Peyer's patch (tissue), 4 donors: ENCODE results near the gene UBXN11. TPM values are rescaled to one million over a fixed set of nuclear protein-coding genes. Genes with fewer than 3 reads are reported as not detected.

ENCODE experiments used
- DNase-seq, 3 donors: peaks; one replicate each; pipeline ENCODE4 v3.0.0-alpha.2; 2017 to 2019
- H3K27ac ChIP-seq, 4 donors: fragments of 200-600 bp; sonication (generic); one replicate each; pipeline ENCODE4 v1.5.1; 2016 to 2019
- H3K27me3 ChIP-seq, 2 donors: fragments of 200-600 bp; sonication (generic); one replicate each; pipeline ENCODE4 v1.5.1; 2019
- H3K36me3 ChIP-seq, 3 donors: fragments of 200-600 bp; sonication (generic); one replicate each; pipeline ENCODE4 v1.5.1; 2016 to 2019
- H3K4me1 ChIP-seq, 4 donors: fragments of 200-600 bp; sonication (generic); one replicate each; pipeline ENCODE4 v1.5.1; 2016 to 2019
- H3K4me3 ChIP-seq, 4 donors: fragments of 200-600 bp; sonication (generic); 1 replicate in 3 of 4; 2 replicates in 1 of 4; pipeline ENCODE4 v1.5.1; 2016 to 2019; ENCODE audit warnings: mild to moderate bottlenecking in 1 of 4
- H3K9me3 ChIP-seq, 4 donors: fragments of 200-600 bp; sonication (generic); one replicate each; pipeline ENCODE4 v1.5.1; 2016 to 2019; ENCODE audit warnings: mild to moderate bottlenecking in 1 of 4
- CTCF ChIP-seq, 6 experiments: fragments of 450-650 bp in 4 of 6; fragments of 200-600 bp in 2 of 6; sonication (generic) in 1 of 6; IDR thresholded peaks; one replicate each; pipeline ENCODE4 v1.5.1; 2017 to 2019; ENCODE audit warnings: antibody characterized with exemption in 6 of 6, mild to moderate bottlenecking in 3 of 6, moderate library complexity in 1 of 6
- POLR2A ChIP-seq, 2 donors: fragments of 450-650 bp; IDR thresholded peaks; one replicate each; pipeline ENCODE4 v1.5.1; 2017; ENCODE audit warnings: antibody characterized with exemption in 2 of 2, mild to moderate bottlenecking in 2 of 2, moderate library complexity in 2 of 2
- total RNA-seq, 4 donors: library from RNA; depleted of rRNA; stranded (reverse); fragments of >200 nt; gene quantifications; one replicate each; pipeline ENCODE4 v1.1.0, GENCODE V29; 2016

Gene UBXN11
- total RNA-seq, 4 donors from 2014 or later, result 3.9 to 68.5 (median 18.2) TPM

- Histone ChIP-seq H3K27me3 (no peaks in the 10 kb centered on the region), H3K4me3 (peak overlapping the region in 1 of 4 donors; percentile 6), H3K36me3 (peaks cover 0 to 8% (median 0%) of the 10 kb centered on the region in 3 donors), H3K4me1 (peaks cover 0 to 76% (median 67%) of the 10 kb centered on the region in 4 donors), H3K9me3 (no peaks in the 10 kb centered on the region), H3K27ac (peak overlapping the region; percentile 73 to 91 (median 85))
- peak; percentile 64 to 88 (median 82) for TF ChIP-seq CTCF (IDR thresholded peaks at IDR 0.05)
- TF ChIP-seq POLR2A (IDR thresholded peaks at IDR 0.05), result no peak
- peak; percentile 84 to 95 (median 92) for DNase-seq
Measured at GRCh38 chr1:26284597-26285347, 21.7 kb downstream of the UBXN11 start.

- no peak for DNase-seq
Measured at GRCh38 chr1:26283871-26284596, 22.4 kb downstream of the UBXN11 start.

GRCh38 chr1:26283279-26283853, 23.1 kb downstream of the UBXN11 start:
- H3K36me3 ChIP-seq, result peaks cover 0 to 8% (median 0%) of the 10 kb centered on the region in 3 donors
- peak overlapping the region; percentile 73 to 91 (median 85) for H3K27ac ChIP-seq

More at GRCh38 chr1:26283871-26284596, 22.4 kb downstream of the UBXN11 start:
- TF ChIP-seq POLR2A (IDR thresholded peaks at IDR 0.05) (no peak), CTCF (IDR thresholded peaks at IDR 0.05) (no peak)
- H3K36me3 ChIP-seq, result peaks cover 0 to 8% (median 0%) of the 10 kb centered on the region in 3 donors
- no peaks in the 10 kb centered on the region for H3K9me3 ChIP-seq
- H3K4me3 ChIP-seq, result peak overlapping the region in 1 of 4 donors; percentile 6
- peaks cover 2 to 73% (median 64%) of the 10 kb centered on the region in 4 donors for H3K4me1 ChIP-seq
- no peaks in the 10 kb centered on the region for H3K27me3 ChIP-seq
- peak overlapping the region; percentile 73 to 91 (median 85) for H3K27ac ChIP-seq

GRCh38 chr1:26282401-26282918, 24.0 kb downstream of the UBXN11 start:
- H3K4me1 ChIP-seq, result peaks cover 10 to 77% (median 59%) of the 10 kb centered on the region in 4 donors
- H3K27me3 ChIP-seq, result no peaks in the 10 kb centered on the region
- peak overlapping the region in 2 of 4 donors; percentile 9 to 96 for H3K27ac ChIP-seq
- H3K9me3 ChIP-seq, result no peaks in the 10 kb centered on the region
- no peak overlapping the region for H3K4me3 ChIP-seq
- TF ChIP-seq CTCF (IDR thresholded peaks at IDR 0.05) (no peak), POLR2A (IDR thresholded peaks at IDR 0.05) (no peak)
- no peak for DNase-seq
- peaks cover 0 to 8% (median 0%) of the 10 kb centered on the region in 3 donors for H3K36me3 ChIP-seq

More at GRCh38 chr1:26283279-26283853, 23.1 kb downstream of the UBXN11 start:
- Histone ChIP-seq H3K4me3 (no peak overlapping the region), H3K27me3 (no peaks in the 10 kb centered on the region), H3K4me1 (peaks cover 3 to 73% (median 61%) of the 10 kb centered on the region in 4 donors), H3K9me3 (no peaks in the 10 kb centered on the region)
- no peak for DNase-seq
- no peak for TF ChIP-seq CTCF (IDR thresholded peaks at IDR 0.05)
- no peak for TF ChIP-seq POLR2A (IDR thresholded peaks at IDR 0.05)

GRCh38 chr1:26281971-26282370, 24.5 kb downstream of the UBXN11 start:
- peak in 1 of 3 donors; percentile 52 for DNase-seq
- Histone ChIP-seq H3K4me1 (peaks cover 11 to 80% (median 60%) of the 10 kb centered on the region in 4 donors), H3K36me3 (peaks cover 0 to 8% (median 0%) of the 10 kb centered on the region in 3 donors), H3K4me3 (no peak overlapping the region), H3K9me3 (no peaks in the 10 kb centered on the region), H3K27ac (peak overlapping the region in 2 of 4 donors; percentile 96), H3K27me3 (no peaks in the 10 kb centered on the region)
- TF ChIP-seq POLR2A (IDR thresholded peaks at IDR 0.05), result no peak
- no peak for TF ChIP-seq CTCF (IDR thresholded peaks at IDR 0.05)
